ENCODE results near the gene IFT81.
"Not testable (repeated sequence)": the region's sequence is repeated elsewhere in the genome, so short reads cannot be mapped to it uniquely, and the experiment has no call there.

Gene IFT81

GRCh38 chr12:110222027-110222426, 97.9 kb downstream of the IFT81 start:
- H3K4me3 ChIP-seq (ENCODE audit: low read depth, low read length), result no peak overlapping the region
- CTCF ChIA-PET, result interaction anchor here (1.9 kb wide), 1 partner anchor 120 kb away, joined by 8 read pairs; no protein-coding TSS in a partner anchor
- POLR2A ChIA-PET, result no interaction called here
- DNase-seq (ENCODE audit: low read depth, low spot score), result no peak
- no peak for TF ChIP-seq CTCF (IDR thresholded peaks at IDR 0.05; ENCODE audit: insufficient read depth, low read length, missing control alignments)

- ChIA-PET CTCF (interaction anchor here (2.6 to 3.6 kb wide), 3 partner anchors 57 to 123 kb away, joined by 11 to 36 read pairs (median 11); no protein-coding TSS in a partner anchor), POLR2A (no interaction called here)
- DNase-seq (ENCODE audit: low read depth, low spot score), result no peak
- H3K4me3 ChIP-seq (ENCODE audit: low read depth, low read length), result no peak overlapping the region
- no peak for TF ChIP-seq CTCF (IDR thresholded peaks at IDR 0.05; ENCODE audit: insufficient read depth, low read length, missing control alignments)
Observed at GRCh38 chr12:110222433-110222832, 98.3 kb downstream of the IFT81 start.

GRCh38 chr12:110223777-110224378, 99.7 kb downstream of the IFT81 start:
- DNase-seq (ENCODE audit: low read depth, low spot score), result no peak
- POLR2A ChIA-PET, result no interaction called here
- no peak for TF ChIP-seq CTCF (IDR thresholded peaks at IDR 0.05; ENCODE audit: insufficient read depth, low read length, missing control alignments)
- no peak overlapping the region for H3K4me3 ChIP-seq (ENCODE audit: low read depth, low read length)
- CTCF ChIA-PET, result interaction anchor here (0.6 to 3.6 kb wide), 24 partner anchors 10 to 182 kb away, joined by 3 to 36 read pairs (median 4); no protein-coding TSS in a partner anchor

GRCh38 chr12:110224379-110225304, 100.5 kb downstream of the IFT81 start:
- TF ChIP-seq CTCF (IDR thresholded peaks at IDR 0.05; ENCODE audit: insufficient read depth, low read length, missing control alignments), result peak; percentile 69
- ChIA-PET CTCF (interaction anchor here (0.7 to 3.6 kb wide), 27 partner anchors 9 to 183 kb away, joined by 3 to 36 read pairs (median 4); no protein-coding TSS in a partner anchor), POLR2A (interaction anchor here (0.6 kb wide), 2 partner anchors 63 to 115 kb away, joined by 3 read pairs; no protein-coding TSS in a partner anchor)
- no peak overlapping the region for H3K4me3 ChIP-seq (ENCODE audit: low read depth, low read length)
- DNase-seq (ENCODE audit: low read depth, low spot score), result peak; percentile 54

GRCh38 chr12:110227138-110227537, 103.0 kb downstream of the IFT81 start:
- H3K4me3 ChIP-seq (ENCODE audit: low read depth, low read length), result no peak overlapping the region
- no peak for TF ChIP-seq CTCF (IDR thresholded peaks at IDR 0.05; ENCODE audit: insufficient read depth, low read length, missing control alignments)
- POLR2A ChIA-PET, result no interaction called here
- CTCF ChIA-PET, result interaction anchor here (0.8 to 1.9 kb wide), 8 partner anchors 11 to 138 kb away, joined by 3 to 7 read pairs (median 3); no protein-coding TSS in a partner anchor
- no peak for DNase-seq (ENCODE audit: low read depth, low spot score)

GRCh38 chr12:110228348-110228747, 104.2 kb downstream of the IFT81 start:
- DNase-seq (ENCODE audit: low read depth, low spot score); H3K4me3 ChIP-seq (ENCODE audit: low read depth, low read length); POLR2A ChIA-PET: not testable (repeated sequence)
- CTCF ChIA-PET, result interaction anchor here (0.9 to 1.4 kb wide), 4 partner anchors 10 to 129 kb away, joined by 3 read pairs; no protein-coding TSS in a partner anchor
